HCT116 (cell line): ENCODE results near the gene TXN. TPM values are rescaled to one million over a fixed set of nuclear protein-coding genes. Genes with fewer than 3 reads are reported as not detected.

ENCODE experiments used
- ATAC-seq: fragments of 200-7000 bp; cut with Tn5 transposase; 2 replicates; pipeline ENCODE4 v1.9.1; 2020; ENCODE audit warnings: mild to moderate bottlenecking, moderate library complexity
- BruUV-seq: library from RNA; stranded (reverse); fragments of 400-500 nt; replicated peaks from 2 replicates; lab custom pipeline; 2021; lab: Mats Ljungman, UMichigan
- CTCF ChIA-PET: fragments of 300-600 bp; sonication (Branson Sonifier 250); formaldehyde crosslinking; loops from one replicate; lab custom pipeline; 2021; ENCODE audit warnings: antibody characterized with exemption; lab: Charles Lee
- POLR2A ChIA-PET: fragments of 300-600, 350-600 bp; sonication (Branson Sonifier 250); formaldehyde crosslinking; loops from one replicate; lab custom pipeline; 2021; ENCODE audit warnings: antibody characterized with exemption; lab: Charles Lee
- RAD21 ChIA-PET, 2 experiments: fragments of 300-600 bp; sonication (Branson Sonifier 250); formaldehyde crosslinking; loops; one replicate each; lab custom pipeline; 2023; ENCODE audit warnings: low total read pairs in 2 of 2; ENCODE audit not compliant: uncharacterized antibody in 2 of 2, unreplicated experiment in 2 of 2, low non-redundant PET in 1 of 2; lab: Charles Lee
- DNase-seq: peaks from one replicate; pipeline ENCODE4 v3.0.0-alpha.2; 2010; ENCODE audit warnings: low read depth, low spot score
- H2AFZ ChIP-seq: fragments of 200-600 bp; shearing (Covaris generic), sonication (generic); 2 replicates; pipeline ENCODE4 v1.6.1; 2017; ENCODE audit warnings: low read depth, mixed run types, mixed read lengths, antibody characterized with exemption, low read length; ENCODE audit not compliant: poor library complexity, severe bottlenecking
- H3K27ac ChIP-seq: 2 replicates; pipeline ENCODE4 v1.5.1; 2012; ENCODE audit warnings: low read depth, low read length
- H3K27me3 ChIP-seq: fragments of 200-600 bp; sonication (generic); 2 replicates; pipeline ENCODE4 v1.6.1; 2016; ENCODE audit warnings: mixed run types, low read length, mixed read lengths; ENCODE audit not compliant: insufficient read depth
- H3K36me3 ChIP-seq, 2 experiments: fragments of 200-500 bp in 1 of 2; fragments of 200-600 bp in 1 of 2; sonication (Bioruptor generic) in 1 of 2; sonication (generic) in 1 of 2; 2 replicates each; pipeline versions ENCODE4 v1.5.1 to v1.6.1; 2014 to 2016; ENCODE audit warnings: low read length in 2 of 2, inconsistent platforms in 1 of 2, mixed read lengths in 1 of 2, mixed run types in 1 of 2; ENCODE audit not compliant: insufficient read depth in 2 of 2, control insufficient read depth in 1 of 2
- H3K4me1 ChIP-seq, 2 experiments: fragments of 200-600 bp in 1 of 2; sonication (generic) in 1 of 2; 2 replicates each; pipeline versions ENCODE4 v1.5.1 to v1.6.1; 2012 to 2017; ENCODE audit warnings: low read length in 2 of 2, inconsistent platforms in 1 of 2, mild to moderate bottlenecking in 1 of 2, mixed read lengths in 1 of 2, mixed run types in 1 of 2, moderate library complexity in 1 of 2; ENCODE audit not compliant: insufficient read depth in 2 of 2, control insufficient read depth in 1 of 2
- H3K4me2 ChIP-seq: fragments of 200-600 bp; sonication (generic); 2 replicates; pipeline ENCODE4 v1.6.1; 2017; ENCODE audit warnings: mixed run types, low read length, mixed read lengths
- H3K4me3 ChIP-seq, 2 experiments: fragments of 200-600 bp in 1 of 2; sonication (generic) in 1 of 2; replicated peaks in 1 of 2; 2 replicates each; pipeline ENCODE4 v1.5.1; 2011 to 2016; ENCODE audit warnings: low read length in 2 of 2, control low read depth in 1 of 2, low read depth in 1 of 2, mild to moderate bottlenecking in 1 of 2, mixed read lengths in 1 of 2, mixed run types in 1 of 2
- H3K79me2 ChIP-seq: fragments of 200-600 bp; sonication (generic); 2 replicates; pipeline ENCODE4 v1.6.1; 2017; ENCODE audit warnings: mild to moderate bottlenecking, mixed run types, low read length, moderate library complexity, mixed read lengths; ENCODE audit not compliant: insufficient read depth
- H3K9ac ChIP-seq: fragments of 200-600 bp; sonication (generic); 2 replicates; pipeline ENCODE4 v1.6.1; 2016; ENCODE audit warnings: low read length, mixed read lengths
- H3K9me2 ChIP-seq: fragments of 200-600 bp; sonication (generic), shearing (Covaris generic); 2 replicates; pipeline ENCODE4 v1.6.1; 2017; ENCODE audit warnings: mixed run types, mild to moderate bottlenecking, moderate library complexity; ENCODE audit not compliant: insufficient read depth
- H3K9me3 ChIP-seq, 2 experiments: fragments of 200-500 bp in 1 of 2; fragments of 200-600 bp in 1 of 2; sonication (Bioruptor generic) in 1 of 2; sonication (generic) in 1 of 2; 2 replicates each; pipeline ENCODE4 v1.6.1; 2014 to 2017; ENCODE audit warnings: low read length in 2 of 2, mixed read lengths in 2 of 2, inconsistent platforms in 1 of 2, low read depth in 1 of 2, mild to moderate bottlenecking in 1 of 2, mixed run types in 1 of 2, moderate library complexity in 1 of 2; ENCODE audit not compliant: control insufficient read depth in 1 of 2, insufficient read depth in 1 of 2
- H4K20me1 ChIP-seq: fragments of 200-600 bp; sonication (generic), shearing (Covaris generic); 2 replicates; pipeline ENCODE4 v1.6.1; 2017; ENCODE audit warnings: mixed run types, mild to moderate bottlenecking, moderate library complexity; ENCODE audit not compliant: insufficient read depth
- CBX3 ChIP-seq: IDR thresholded peaks from 2 replicates; pipeline ENCODE4 v1.6.1; 2012; ENCODE audit warnings: low read depth
- EGR1 ChIP-seq: IDR thresholded peaks from 2 replicates; pipeline ENCODE4 v1.6.1; 2012; ENCODE audit warnings: low read depth
- ELF1 ChIP-seq: IDR thresholded peaks from 2 replicates; pipeline ENCODE4 v1.6.1; 2012; ENCODE audit warnings: low read depth, borderline replicate concordance
- EZH2 ChIP-seq: fragments of 200-600 bp; sonication (generic); IDR thresholded peaks from 2 replicates; pipeline ENCODE4 v1.6.1; 2017; ENCODE audit warnings: antibody characterized with exemption, mixed run types
- EZH2phosphoT487 ChIP-seq: fragments of 200-600 bp; IDR thresholded peaks from 2 replicates; pipeline ENCODE4 v1.6.1; 2018; ENCODE audit warnings: antibody characterized with exemption, borderline replicate concordance
- FOSL1 ChIP-seq: IDR thresholded peaks from 2 replicates; pipeline ENCODE4 v1.6.1; 2012; ENCODE audit warnings: low read depth
- RAD21 ChIP-seq: IDR thresholded peaks from 2 replicates; pipeline ENCODE4 v1.6.1; 2012; ENCODE audit warnings: low read depth, mild to moderate bottlenecking
- SIN3A ChIP-seq: IDR thresholded peaks from 2 replicates; pipeline ENCODE4 v1.6.1; 2012; ENCODE audit warnings: low read depth
- TCF7L2 ChIP-seq: IDR thresholded peaks from 2 replicates; pipeline ENCODE4 v1.7.0; 2011; ENCODE audit warnings: borderline replicate concordance, inconsistent platforms; ENCODE audit not compliant: insufficient read depth, insufficient read length; ENCODE audit errors: extremely low read depth
- YY1 ChIP-seq: IDR thresholded peaks from 2 replicates; pipeline ENCODE4 v1.6.1; 2011; ENCODE audit warnings: low read length, low read depth, moderate library complexity, mild to moderate bottlenecking; ENCODE audit not compliant: insufficient replicate concordance; ENCODE audit errors: extremely low read depth
- ZNF274 ChIP-seq: fragments of 200-500 bp; sonication (Bioruptor generic); IDR thresholded peaks from 2 replicates; pipeline ENCODE4 v1.6.1; 2014; ENCODE audit warnings: mild to moderate bottlenecking, low read depth, low read length, inconsistent platforms
- intact Hi-C: fragments of 100-400 bp; cut with micrococcal nuclease; formaldehyde crosslinking; loops from 2 replicates; pipeline ENCODE4 v1.10.0; 2022
- total RNA-seq: library from RNA; stranded (reverse); gene quantifications from one replicate; pipeline ENCODE4 v1.2.1, GENCODE V29; 2021; ENCODE audit not compliant: unreplicated experiment
- TF ChIP-seq, protein P1 (sequence below): IDR thresholded peaks from 2 replicates; pipeline ENCODE4 v1.6.1; 2012
- TF ChIP-seq, protein P2 (sequence below): IDR thresholded peaks from 2 replicates; pipeline ENCODE4 v1.6.1; 2012
- TF ChIP-seq, protein P3 (sequence below), 3 experiments: fragments of 200-600 bp in 1 of 3; sonication (generic) in 1 of 3; IDR thresholded peaks in 2 of 3; conservative IDR thresholded peaks in 1 of 3; 2 replicates each; pipeline ENCODE4 v1.5.1; 2012 to 2017; ENCODE audit warnings: low read depth in 2 of 3, low read length in 2 of 3, antibody characterized with exemption in 1 of 3, borderline replicate concordance in 1 of 3, control low read depth in 1 of 3, mild to moderate bottlenecking in 1 of 3, mixed read lengths in 1 of 3, mixed run types in 1 of 3, moderate library complexity in 1 of 3; ENCODE audit not compliant: insufficient read depth in 1 of 3
- TF ChIP-seq, protein P4 (sequence below): IDR thresholded peaks from 2 replicates; pipeline ENCODE4 v1.6.1; 2012; ENCODE audit warnings: low read depth

TXN gene
- total RNA-seq, 1 experiment from 2014 or later: 421 TPM

DNA sequence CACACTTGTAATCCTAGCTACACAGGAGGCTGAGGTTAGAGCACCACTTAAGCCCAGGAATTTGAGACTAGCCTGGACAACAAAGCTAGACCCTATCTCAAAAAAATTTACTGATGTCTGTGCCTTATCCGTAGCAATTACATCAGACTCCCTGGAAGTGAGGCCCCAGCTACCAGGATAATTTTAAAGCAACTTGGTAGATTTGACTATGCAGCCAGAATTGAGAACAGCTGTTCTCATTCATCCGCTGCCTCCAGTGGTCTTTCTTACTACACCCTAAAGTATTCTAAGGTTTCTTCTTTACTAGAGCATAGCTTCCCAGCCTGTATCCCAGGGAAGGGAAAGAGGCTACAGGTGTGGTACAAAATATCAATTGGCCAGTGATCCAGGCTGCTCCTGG, 28.0 kb downstream of the TXN start:
- H3K27me3 ChIP-seq: no peaks in the 10 kb centered on the region
- H3K79me2 ChIP-seq: no peaks in the 10 kb centered on the region
- no peak overlapping the region for H3K4me3 ChIP-seq
- TF ChIP-seq EZH2: no peak
- no peak for TF ChIP-seq EGR1
- TF ChIP-seq, protein P1, sequence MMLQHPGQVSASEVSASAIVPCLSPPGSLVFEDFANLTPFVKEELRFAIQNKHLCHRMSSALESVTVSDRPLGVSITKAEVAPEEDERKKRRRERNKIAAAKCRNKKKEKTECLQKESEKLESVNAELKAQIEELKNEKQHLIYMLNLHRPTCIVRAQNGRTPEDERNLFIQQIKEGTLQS: no peak
- no peak for TF ChIP-seq EZH2phosphoT487
- TF ChIP-seq, protein P2, sequence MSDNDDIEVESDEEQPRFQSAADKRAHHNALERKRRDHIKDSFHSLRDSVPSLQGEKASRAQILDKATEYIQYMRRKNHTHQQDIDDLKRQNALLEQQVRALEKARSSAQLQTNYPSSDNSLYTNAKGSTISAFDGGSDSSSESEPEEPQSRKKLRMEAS: no peak
- no peak for TF ChIP-seq ZNF274
- no peak for TF ChIP-seq SIN3A
- TF ChIP-seq FOSL1: no peak
- no peak for TF ChIP-seq RAD21
- no peak for TF ChIP-seq CBX3
- TF ChIP-seq, protein P3, sequence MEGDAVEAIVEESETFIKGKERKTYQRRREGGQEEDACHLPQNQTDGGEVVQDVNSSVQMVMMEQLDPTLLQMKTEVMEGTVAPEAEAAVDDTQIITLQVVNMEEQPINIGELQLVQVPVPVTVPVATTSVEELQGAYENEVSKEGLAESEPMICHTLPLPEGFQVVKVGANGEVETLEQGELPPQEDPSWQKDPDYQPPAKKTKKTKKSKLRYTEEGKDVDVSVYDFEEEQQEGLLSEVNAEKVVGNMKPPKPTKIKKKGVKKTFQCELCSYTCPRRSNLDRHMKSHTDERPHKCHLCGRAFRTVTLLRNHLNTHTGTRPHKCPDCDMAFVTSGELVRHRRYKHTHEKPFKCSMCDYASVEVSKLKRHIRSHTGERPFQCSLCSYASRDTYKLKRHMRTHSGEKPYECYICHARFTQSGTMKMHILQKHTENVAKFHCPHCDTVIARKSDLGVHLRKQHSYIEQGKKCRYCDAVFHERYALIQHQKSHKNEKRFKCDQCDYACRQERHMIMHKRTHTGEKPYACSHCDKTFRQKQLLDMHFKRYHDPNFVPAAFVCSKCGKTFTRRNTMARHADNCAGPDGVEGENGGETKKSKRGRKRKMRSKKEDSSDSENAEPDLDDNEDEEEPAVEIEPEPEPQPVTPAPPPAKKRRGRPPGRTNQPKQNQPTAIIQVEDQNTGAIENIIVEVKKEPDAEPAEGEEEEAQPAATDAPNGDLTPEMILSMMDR (IDR thresholded peaks at IDR 0.05 in 2 of 3, conservative IDR thresholded peaks at IDR 0.05 in 1 of 3; ENCODE audit: borderline replicate concordance in 1 of 3, insufficient read depth in 1 of 3, low read depth in 2 of 3, low read length in 2 of 3): no peak
- TF ChIP-seq, protein P4, sequence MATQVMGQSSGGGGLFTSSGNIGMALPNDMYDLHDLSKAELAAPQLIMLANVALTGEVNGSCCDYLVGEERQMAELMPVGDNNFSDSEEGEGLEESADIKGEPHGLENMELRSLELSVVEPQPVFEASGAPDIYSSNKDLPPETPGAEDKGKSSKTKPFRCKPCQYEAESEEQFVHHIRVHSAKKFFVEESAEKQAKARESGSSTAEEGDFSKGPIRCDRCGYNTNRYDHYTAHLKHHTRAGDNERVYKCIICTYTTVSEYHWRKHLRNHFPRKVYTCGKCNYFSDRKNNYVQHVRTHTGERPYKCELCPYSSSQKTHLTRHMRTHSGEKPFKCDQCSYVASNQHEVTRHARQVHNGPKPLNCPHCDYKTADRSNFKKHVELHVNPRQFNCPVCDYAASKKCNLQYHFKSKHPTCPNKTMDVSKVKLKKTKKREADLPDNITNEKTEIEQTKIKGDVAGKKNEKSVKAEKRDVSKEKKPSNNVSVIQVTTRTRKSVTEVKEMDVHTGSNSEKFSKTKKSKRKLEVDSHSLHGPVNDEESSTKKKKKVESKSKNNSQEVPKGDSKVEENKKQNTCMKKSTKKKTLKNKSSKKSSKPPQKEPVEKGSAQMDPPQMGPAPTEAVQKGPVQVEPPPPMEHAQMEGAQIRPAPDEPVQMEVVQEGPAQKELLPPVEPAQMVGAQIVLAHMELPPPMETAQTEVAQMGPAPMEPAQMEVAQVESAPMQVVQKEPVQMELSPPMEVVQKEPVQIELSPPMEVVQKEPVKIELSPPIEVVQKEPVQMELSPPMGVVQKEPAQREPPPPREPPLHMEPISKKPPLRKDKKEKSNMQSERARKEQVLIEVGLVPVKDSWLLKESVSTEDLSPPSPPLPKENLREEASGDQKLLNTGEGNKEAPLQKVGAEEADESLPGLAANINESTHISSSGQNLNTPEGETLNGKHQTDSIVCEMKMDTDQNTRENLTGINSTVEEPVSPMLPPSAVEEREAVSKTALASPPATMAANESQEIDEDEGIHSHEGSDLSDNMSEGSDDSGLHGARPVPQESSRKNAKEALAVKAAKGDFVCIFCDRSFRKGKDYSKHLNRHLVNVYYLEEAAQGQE: no peak
- no peak for TF ChIP-seq ELF1
- no peak for TF ChIP-seq TCF7L2
- TF ChIP-seq YY1: no peak
- TF ChIP-seq, all 23 proteins: peak for 0
- H3K4me2 ChIP-seq: no peak overlapping the region
- no peaks in the 10 kb centered on the region for H3K4me1 ChIP-seq
- POLR2A ChIA-PET: interaction anchor here (0.6 to 1.3 kb wide), 2 partner anchors 28 to 44 kb away, joined by 4 read pairs; partner anchors contain the start of gene TXN
- H3K9me3 ChIP-seq: no peaks in the 10 kb centered on the region
- no peaks in the 10 kb centered on the region for H4K20me1 ChIP-seq
- intact Hi-C loops: no loop called here
- DNase-seq (no peak), ATAC-seq (no peak)
- CTCF ChIA-PET: interaction anchor here (1.4 kb wide), 1 partner anchor 11 kb away, joined by 4 read pairs; no protein-coding TSS in a partner anchor
- RAD21 ChIA-PET: interaction anchor here in 1 of 2 experiments (0.6 kb wide), 1 partner anchor 8 kb away, joined by 3 read pairs; no protein-coding TSS in a partner anchor
- H3K9ac ChIP-seq: no peak overlapping the region
- H3K9me2 ChIP-seq: no peaks in the 10 kb centered on the region
- no peak overlapping the region for H3K27ac ChIP-seq
- H2AFZ ChIP-seq: no peak overlapping the region
- H3K36me3 ChIP-seq: no peaks in the 10 kb centered on the region
- BruUV-seq: no TSS peak
